Left ventricle myocardium inferior (tissue), 1 donor: ENCODE measurements around the gene RCL1. TPM values are rescaled to one million over a fixed set of nuclear protein-coding genes. Genes with fewer than 3 reads are reported as not detected.
"Not testable (repeated sequence)": the region's sequence is repeated elsewhere in the genome, so short reads cannot be mapped to it uniquely, and the experiment has no call there.

Experiments used
- DNase-seq: peaks from one replicate; pipeline ENCODE4 v3.0.0-alpha.2; 2020
- H3K27ac ChIP-seq: fragments of 200-600 bp; replicated peaks from 2 replicates; pipeline ENCODE4 v1.8.0; 2021
- H3K27me3 ChIP-seq: fragments of 200-600 bp; 2 replicates; pipeline ENCODE4 v1.8.0; 2021; ENCODE audit warnings: low read depth
- H3K36me3 ChIP-seq: fragments of 200-600 bp; 2 replicates; pipeline ENCODE4 v1.8.0; 2021
- H3K4me1 ChIP-seq: fragments of 200-600 bp; 2 replicates; pipeline ENCODE4 v1.8.0; 2021
- H3K4me3 ChIP-seq: fragments of 200-600 bp; 2 replicates; pipeline ENCODE4 v1.8.0; 2021; ENCODE audit warnings: mild to moderate bottlenecking, moderate library complexity
- H3K9me3 ChIP-seq: fragments of 200-600 bp; replicated peaks from 2 replicates; pipeline ENCODE4 v1.8.0; 2021
- CTCF ChIP-seq: fragments of 200-600 bp; IDR thresholded peaks from 2 replicates; pipeline ENCODE4 v1.8.0; 2021; ENCODE audit warnings: antibody characterized with exemption, mild to moderate bottlenecking, borderline replicate concordance
- intact Hi-C: fragments of 100-400 bp; cut with micrococcal nuclease; formaldehyde crosslinking; loops from one replicate; pipeline ENCODE4 v1.11.0; 2022
- total RNA-seq: library from RNA; stranded (reverse); fragmentation: NEBNext Ultra II Directional; extraction: Animal tissue kit (Norgen Biotek cat#: 25700); gene quantifications from one replicate; pipeline ENCODE4 v1.2.1, GENCODE V29; 2021
- donor health status: DM: no; HTN: yes; CAD: no; lungs with severe emphysema.

The RCL1 gene
- total RNA-seq, 1 donor from 2014 or later: 4.9 TPM

- Histone ChIP-seq H3K4me3 (no peak overlapping the region), H3K36me3 (no peaks in the 10 kb centered on the region), H3K9me3 (no peaks in the 10 kb centered on the region), H3K27ac (no peak overlapping the region), H3K27me3 (no peaks in the 10 kb centered on the region), H3K4me1 (no peaks in the 10 kb centered on the region)
- DNase-seq: no peak
- intact Hi-C loops: no loop called here
- no peak for TF ChIP-seq CTCF
Measured at GRCh38 chr9:4771788-4772187, 21.0 kb upstream of the RCL1 start.

GRCh38 chr9:4774209-4774608, 18.5 kb upstream of the RCL1 start:
- Histone ChIP-seq H3K36me3 (no peaks in the 10 kb centered on the region), H3K27ac (peak overlapping the region; percentile 40), H3K4me1 (no peaks in the 10 kb centered on the region), H3K27me3 (no peaks in the 10 kb centered on the region), H3K9me3 (no peaks in the 10 kb centered on the region), H3K4me3 (no peak overlapping the region)
- no peak for TF ChIP-seq CTCF
- DNase-seq: no peak
- intact Hi-C loops: no loop called here

GRCh38 chr9:4774958-4775357, 17.8 kb upstream of the RCL1 start:
- H3K27me3 ChIP-seq, H3K4me3 ChIP-seq, H3K36me3 ChIP-seq, H3K4me1 ChIP-seq, H3K9me3 ChIP-seq, intact Hi-C loops, DNase-seq, H3K27ac ChIP-seq: not testable (repeated sequence)

- no peaks in the 10 kb centered on the region for H3K27me3 ChIP-seq
- no peak for TF ChIP-seq CTCF
Measured at GRCh38 chr9:4780651-4781050, 12.1 kb upstream of the RCL1 start.

GRCh38 chr9:4781408-4781807, 11.3 kb upstream of the RCL1 start:
- intact Hi-C loops: no loop called here
- H3K36me3 ChIP-seq: no peaks in the 10 kb centered on the region
- no peak overlapping the region for H3K27ac ChIP-seq
- H3K27me3 ChIP-seq: peaks cover 5% of the 10 kb centered on the region
- no peak overlapping the region for H3K4me3 ChIP-seq
- H3K4me1 ChIP-seq: no peaks in the 10 kb centered on the region
- no peak for DNase-seq
- H3K9me3 ChIP-seq: no peaks in the 10 kb centered on the region
- TF ChIP-seq CTCF: no peak

More at GRCh38 chr9:4780651-4781050, 12.1 kb upstream of the RCL1 start:
- Histone ChIP-seq H3K4me1 (no peaks in the 10 kb centered on the region), H3K4me3 (no peak overlapping the region), H3K27ac (no peak overlapping the region), H3K9me3 (no peaks in the 10 kb centered on the region), H3K36me3 (no peaks in the 10 kb centered on the region)
- intact Hi-C loops: no loop called here
- no peak for DNase-seq

- H3K9me3 ChIP-seq, H3K27ac ChIP-seq, intact Hi-C loops, H3K36me3 ChIP-seq, H3K4me3 ChIP-seq, DNase-seq, H3K4me1 ChIP-seq, H3K27me3 ChIP-seq: not testable (repeated sequence)
Measured at GRCh38 chr9:4783191-4783590, 9.6 kb upstream of the RCL1 start.

GRCh38 chr9:4784403-4784802, 8.3 kb upstream of the RCL1 start:
- Histone ChIP-seq H3K27me3 (peaks cover 8% of the 10 kb centered on the region), H3K4me1 (no peaks in the 10 kb centered on the region), H3K36me3 (no peaks in the 10 kb centered on the region), H3K27ac (no peak overlapping the region), H3K4me3 (no peak overlapping the region), H3K9me3 (no peaks in the 10 kb centered on the region)
- no peak for TF ChIP-seq CTCF
- intact Hi-C loops: no loop called here
- DNase-seq: no peak
